ENCODE measurements around the gene MMP24.

GRCh38 chr20:35226126-35226883, at the start of gene MMP24:
- no peak for TF ChIP-seq CTCF (IDR thresholded peaks at IDR 0.05; ENCODE audit: low read depth, low read length, missing input control)
- TF ChIP-seq RAD21 (IDR thresholded peaks at IDR 0.05): no peak
- TF ChIP-seq RXRA (IDR thresholded peaks at IDR 0.05): no peak
- no peak for TF ChIP-seq FOXA2 (IDR thresholded peaks at IDR 0.05)
- TF ChIP-seq JUND (IDR thresholded peaks at IDR 0.05): no peak
- no peak for TF ChIP-seq MAX (IDR thresholded peaks at IDR 0.05)
- TF ChIP-seq HNF4A (conservative IDR thresholded peaks at IDR 0.05): no peak
- TF ChIP-seq, protein P1, sequence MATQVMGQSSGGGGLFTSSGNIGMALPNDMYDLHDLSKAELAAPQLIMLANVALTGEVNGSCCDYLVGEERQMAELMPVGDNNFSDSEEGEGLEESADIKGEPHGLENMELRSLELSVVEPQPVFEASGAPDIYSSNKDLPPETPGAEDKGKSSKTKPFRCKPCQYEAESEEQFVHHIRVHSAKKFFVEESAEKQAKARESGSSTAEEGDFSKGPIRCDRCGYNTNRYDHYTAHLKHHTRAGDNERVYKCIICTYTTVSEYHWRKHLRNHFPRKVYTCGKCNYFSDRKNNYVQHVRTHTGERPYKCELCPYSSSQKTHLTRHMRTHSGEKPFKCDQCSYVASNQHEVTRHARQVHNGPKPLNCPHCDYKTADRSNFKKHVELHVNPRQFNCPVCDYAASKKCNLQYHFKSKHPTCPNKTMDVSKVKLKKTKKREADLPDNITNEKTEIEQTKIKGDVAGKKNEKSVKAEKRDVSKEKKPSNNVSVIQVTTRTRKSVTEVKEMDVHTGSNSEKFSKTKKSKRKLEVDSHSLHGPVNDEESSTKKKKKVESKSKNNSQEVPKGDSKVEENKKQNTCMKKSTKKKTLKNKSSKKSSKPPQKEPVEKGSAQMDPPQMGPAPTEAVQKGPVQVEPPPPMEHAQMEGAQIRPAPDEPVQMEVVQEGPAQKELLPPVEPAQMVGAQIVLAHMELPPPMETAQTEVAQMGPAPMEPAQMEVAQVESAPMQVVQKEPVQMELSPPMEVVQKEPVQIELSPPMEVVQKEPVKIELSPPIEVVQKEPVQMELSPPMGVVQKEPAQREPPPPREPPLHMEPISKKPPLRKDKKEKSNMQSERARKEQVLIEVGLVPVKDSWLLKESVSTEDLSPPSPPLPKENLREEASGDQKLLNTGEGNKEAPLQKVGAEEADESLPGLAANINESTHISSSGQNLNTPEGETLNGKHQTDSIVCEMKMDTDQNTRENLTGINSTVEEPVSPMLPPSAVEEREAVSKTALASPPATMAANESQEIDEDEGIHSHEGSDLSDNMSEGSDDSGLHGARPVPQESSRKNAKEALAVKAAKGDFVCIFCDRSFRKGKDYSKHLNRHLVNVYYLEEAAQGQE (IDR thresholded peaks at IDR 0.05): no peak
- TF ChIP-seq GABPA (IDR thresholded peaks at IDR 0.05 in 1 of 2, conservative IDR thresholded peaks at IDR 0.05 in 1 of 2): no peak
- no peak for TF ChIP-seq YY1 (IDR thresholded peaks at IDR 0.05)
- no peak for TF ChIP-seq FOXA1 (IDR thresholded peaks at IDR 0.05)

Data from liver (tissue), 3 donors.